ENCODE results near the gene TMEM223.
"Not testable (repeated sequence)": the region's sequence is repeated elsewhere in the genome, so short reads cannot be mapped to it uniquely, and the experiment has no call there.

TMEM223 gene

DNA sequence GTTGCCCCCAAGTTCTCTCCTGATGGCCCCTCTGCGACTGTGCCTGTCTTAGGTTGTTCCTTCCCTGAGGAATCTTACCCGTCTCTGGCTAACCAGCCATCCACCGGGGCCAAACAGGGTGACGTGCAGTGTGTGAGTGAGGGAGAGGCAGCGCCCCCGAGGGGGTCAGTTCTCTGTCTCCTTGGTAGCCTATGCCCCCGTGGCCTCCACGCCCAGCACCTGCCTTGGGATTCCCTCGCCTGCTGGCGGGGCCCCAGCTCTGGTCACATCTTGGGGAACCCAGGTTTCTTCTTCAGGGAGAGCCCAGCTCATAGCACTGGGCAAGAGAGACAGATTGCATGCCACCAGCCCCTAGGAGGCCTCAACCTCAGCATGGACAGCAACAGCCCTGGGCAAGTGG, 7.7 kb upstream of the TMEM223 start:
- no peak for DNase-seq

GRCh38 chr11:62796281-62796680, 4.5 kb upstream of the TMEM223 start:
- no peak for DNase-seq

DNA sequence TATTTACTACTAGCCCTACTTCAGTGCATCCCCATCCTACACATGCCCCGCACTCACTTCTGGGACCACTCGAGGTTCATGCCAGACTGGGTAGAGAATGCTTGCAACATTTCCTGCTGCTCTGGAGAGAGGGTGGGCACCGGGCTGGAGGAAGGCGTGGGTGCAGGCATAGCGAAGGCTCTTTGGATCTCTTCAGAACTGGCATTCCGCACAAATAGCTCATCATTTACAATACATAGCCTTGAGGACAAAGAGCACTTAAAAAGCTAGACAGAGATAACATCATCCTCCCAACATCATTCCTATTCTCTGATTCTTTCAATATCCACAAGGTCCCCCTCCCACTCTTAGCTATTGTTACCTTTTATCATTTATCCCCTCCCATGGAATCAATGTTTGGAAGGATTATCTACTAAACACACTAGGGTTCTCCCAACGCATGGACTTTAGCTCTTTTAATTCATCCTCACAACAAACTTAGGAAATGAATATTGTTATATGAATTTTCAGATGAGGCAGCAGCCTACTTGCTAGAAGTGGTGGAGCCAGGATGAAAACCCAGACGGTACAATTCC, 2.5 kb upstream of the TMEM223 start:
- no peak for DNase-seq

DNA sequence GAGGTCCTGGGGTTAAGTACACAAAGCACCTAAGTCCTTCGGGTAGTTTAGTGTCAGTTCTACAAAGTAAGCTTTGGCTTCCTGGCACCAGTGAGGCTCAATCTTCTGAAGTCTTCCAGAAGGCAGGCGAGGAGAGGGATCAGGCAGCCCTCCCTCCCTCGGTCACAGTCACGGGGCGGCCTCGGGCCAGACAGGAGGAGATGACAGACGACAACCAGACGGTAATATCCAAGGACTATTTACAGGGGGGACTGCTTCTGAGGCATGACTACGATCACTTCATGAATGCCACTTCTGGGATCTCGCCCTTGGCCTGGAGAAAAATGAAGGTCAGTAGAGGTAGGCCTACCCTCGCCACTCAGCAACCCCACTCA, 383 bp upstream of the TMEM223 start:
- no peak for DNase-seq

- no peak for DNase-seq
Observed at GRCh38 chr11:62789576-62789975, 2.2 kb downstream of the TMEM223 start.

GRCh38 chr11:62788991-62789390, 2.8 kb downstream of the TMEM223 start:
- no peak for DNase-seq

GRCh38 chr11:62787005-62787759, 4.6 kb downstream of the TMEM223 start, which contains the start of gene TMEM179B:
Gene TMEM179B (plus strand): TSS chr11:62787402. CDS start chr11:62787432, 30 bp downstream.
- DNase-seq: peak; percentile 86 to 97

DNA sequence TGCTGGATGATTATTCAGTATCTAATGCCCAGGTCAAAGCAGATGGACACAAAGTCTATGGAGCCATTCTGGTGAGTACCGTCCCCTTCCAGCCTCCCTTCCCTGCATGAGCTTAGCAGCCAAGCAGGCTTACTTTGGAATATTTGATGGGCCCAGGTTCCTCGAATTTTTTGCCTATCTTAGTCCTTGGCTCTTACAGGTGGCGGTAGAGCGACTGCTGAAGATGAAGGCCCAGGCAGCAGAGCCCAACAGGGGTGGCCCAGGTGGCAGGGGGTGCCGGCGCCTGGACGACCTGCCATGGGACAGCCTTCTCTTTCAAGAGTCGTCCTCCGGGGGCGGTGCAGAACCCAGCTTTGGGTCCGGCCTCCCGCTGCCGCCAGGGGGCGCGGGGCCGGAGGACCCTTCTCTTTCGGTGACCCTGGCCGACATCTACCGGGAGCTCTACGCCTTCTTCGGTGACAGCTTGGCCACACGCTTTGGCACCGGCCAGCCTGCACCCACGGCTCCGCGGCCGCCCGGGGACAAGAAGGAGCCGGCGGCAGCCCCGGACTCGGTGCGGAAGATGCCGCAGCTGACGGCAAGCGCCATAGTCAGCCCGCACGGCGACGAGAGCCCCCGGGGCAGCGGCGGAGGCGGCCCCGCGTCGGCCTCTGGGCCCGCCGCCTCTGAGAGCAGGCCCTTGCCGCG, 5.3 kb downstream of the TMEM223 start:
- DNase-seq: peak; percentile 64 to 73

- DNase-seq: no peak
Observed at GRCh38 chr11:62782753-62783152, 9.1 kb downstream of the TMEM223 start.

DNA sequence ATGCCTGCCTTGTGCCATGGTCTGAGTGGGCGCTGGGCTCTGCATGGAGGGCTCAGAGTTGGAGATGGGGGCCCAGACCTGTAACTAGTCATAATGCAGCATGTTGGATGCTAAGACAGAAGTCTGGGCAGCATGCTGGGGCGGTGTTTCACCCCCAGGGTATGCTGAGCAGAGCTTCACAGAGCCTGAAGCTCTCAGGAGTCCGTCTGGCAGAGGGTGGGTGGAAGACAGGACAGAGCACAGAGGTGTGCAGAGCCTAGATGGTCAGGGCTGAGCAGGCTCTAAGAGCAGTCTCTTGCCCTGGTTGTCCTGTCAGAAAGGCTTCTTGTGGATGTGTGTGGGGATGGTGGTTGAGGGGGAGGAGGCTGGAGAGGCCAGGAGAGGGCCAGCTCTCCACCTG, 13.4 kb downstream of the TMEM223 start:
- no peak for DNase-seq

GRCh38 chr11:62777389-62777788, 14.4 kb downstream of the TMEM223 start:
- DNase-seq: no peak

DNA sequence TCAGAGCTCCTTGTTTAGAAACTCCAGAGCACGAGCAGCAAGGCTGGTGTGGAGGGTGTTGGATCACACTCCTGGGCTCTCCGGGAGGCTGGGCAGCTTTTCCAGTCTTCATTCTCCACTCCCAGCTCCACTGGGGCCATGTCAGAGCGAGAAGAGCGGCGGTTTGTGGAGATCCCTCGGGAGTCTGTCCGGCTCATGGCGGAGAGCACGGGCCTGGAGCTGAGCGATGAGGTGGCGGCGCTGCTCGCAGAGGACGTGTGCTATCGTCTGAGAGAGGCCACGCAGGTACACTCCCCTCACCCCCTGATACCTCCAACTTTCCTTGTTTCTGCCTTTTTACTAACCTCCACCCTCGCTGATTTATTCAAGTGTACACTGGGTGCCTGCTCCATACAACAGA, 16.2 kb downstream of the TMEM223 start:
- no peak for DNase-seq

GRCh38 chr11:62774407-62774806, 17.4 kb downstream of the TMEM223 start:
- DNase-seq: no peak

DNA sequence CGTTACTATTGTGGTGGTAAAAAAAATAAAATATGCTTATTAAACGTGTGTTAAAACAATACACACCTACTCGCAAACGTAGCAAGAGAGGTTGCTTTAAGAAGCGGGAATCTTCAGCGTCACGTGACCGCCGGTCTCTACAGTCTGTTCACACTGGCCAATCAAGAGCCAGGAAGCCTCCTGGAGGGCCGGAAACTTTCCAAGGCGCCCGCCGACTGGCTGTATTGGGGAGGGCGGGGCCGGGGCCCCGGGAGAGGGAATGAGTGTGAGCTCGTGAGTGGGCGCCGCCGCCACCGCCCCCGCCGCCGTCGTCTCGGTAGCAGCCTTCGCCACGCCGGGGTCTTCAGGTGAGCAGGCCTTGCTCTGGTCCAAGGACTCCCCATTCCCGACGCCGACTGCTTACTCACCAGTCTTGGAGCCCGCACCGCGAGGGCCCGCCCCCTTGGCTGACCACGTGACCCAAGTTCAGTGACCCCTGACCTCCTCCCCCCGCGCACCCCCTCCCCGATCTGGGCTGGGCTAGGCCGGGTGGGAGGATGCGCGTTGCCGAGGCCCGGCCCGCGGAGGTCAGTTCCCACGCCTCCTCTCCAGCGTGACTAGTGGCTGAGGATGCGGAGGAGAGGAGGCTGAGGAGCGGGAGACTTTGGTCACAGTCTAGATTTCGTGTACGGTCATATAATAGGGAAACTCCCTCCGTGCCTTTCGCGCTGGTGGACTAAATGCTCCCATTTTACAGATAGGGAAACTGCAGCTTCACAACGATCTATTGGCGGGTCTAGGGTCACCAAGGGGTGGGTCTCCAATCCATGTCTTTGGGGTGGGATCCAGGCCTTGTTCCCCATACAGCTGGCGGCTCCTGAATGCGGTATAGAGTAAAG, 20.4 kb downstream of the TMEM223 start, which contains the start of gene TAF6L:
TSS of gene TAF6L (plus strand) at position 253 of the 878 bp plus-strand sequence. CDS start 4,388 bp downstream, outside the sequence.
- peak; percentile 84 to 94 for DNase-seq

DNA sequence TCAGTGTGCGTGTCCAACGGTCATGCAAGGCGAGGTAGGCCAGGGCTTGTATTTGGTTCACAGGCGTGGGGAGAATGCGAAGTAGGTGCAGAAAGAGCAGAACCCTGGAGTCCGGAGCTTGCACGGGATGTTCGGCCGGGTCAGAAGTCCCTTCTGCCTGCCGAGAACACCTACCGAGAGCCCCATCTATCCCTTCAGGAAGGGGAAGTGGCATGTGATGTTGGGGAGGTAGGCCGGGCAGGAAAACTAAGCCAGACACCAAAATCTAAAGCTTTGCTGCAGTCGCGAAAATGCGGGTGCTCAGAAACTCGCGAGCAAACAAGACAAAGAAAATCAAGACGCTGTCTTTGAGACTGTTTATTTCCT, 21.0 kb downstream of the TMEM223 start:
- DNase-seq: peak in 1 of 2 donors; percentile 20

GRCh38 chr11:62760867-62761227, 31.0 kb downstream of the TMEM223 start:
- not testable (repeated sequence) for DNase-seq

DNA sequence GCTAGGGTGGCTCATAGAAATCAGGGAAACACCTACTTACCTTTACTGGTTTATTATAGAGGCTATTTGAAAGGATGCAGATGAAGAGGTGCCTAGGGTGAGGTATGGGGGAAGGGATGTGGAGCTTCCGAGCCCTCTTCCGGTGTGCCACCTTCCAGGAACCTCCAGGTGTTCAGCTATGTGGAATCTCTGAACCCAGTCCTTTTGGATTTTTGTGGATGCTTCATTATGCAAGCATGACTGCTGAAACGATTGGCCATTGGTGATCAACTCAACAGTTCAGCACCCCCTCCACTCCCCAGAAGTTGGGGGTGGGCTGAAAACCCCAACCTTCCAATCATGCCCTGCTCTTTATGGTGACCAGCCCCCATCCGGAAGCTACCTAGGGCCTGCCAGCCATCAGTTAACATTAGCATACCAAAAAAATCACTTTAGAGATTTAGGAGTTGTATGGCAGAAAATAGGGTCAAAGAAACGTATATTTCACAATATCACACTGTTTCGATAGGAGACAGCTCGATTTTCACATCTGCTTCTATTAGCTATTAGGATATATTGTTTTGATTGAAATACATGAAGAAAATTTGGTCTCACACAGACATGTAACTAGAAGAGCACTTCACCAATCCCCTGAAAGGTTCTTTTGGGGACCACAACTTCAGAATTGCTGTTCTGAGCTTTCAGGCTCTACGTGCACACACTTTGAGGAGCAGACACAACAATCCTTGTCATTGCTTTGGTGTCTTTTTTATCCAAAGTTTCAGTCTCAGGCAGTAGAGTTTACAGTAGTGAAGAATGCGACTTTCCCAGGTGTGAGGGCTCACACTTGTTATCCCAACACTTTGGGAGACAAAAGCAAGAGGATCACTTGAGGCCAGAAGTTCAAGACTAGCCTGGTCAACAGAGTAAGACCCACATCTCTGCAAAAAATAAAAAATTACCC, 33.7 kb downstream of the TMEM223 start:
- DNase-seq: no peak

DNA sequence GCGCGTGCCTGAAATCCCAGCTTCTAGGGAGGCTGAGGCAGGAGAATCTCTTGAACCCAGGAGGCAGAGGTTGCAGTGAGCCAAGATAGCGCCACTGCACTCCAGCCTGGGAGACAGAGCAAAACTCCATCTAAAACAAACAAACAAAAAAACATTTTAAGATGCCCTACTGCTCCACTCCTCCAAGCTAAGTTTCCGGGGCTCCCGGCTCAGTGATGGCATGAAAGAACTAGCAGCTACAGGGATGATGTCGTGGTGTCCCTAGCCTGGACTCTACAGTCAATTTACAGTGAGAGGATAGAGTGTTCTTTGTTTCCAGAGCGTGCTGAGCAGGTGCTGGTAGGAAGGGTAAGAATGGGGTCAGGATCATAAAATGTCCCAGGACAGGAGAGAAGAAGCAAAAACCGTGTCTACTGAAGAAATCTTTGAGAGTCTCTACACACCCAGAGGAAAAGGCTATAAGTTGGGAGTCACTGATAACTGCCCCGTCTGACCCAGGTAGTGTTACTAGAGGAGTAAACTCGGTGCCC, 36.7 kb downstream of the TMEM223 start:
- DNase-seq: no peak

DNA sequence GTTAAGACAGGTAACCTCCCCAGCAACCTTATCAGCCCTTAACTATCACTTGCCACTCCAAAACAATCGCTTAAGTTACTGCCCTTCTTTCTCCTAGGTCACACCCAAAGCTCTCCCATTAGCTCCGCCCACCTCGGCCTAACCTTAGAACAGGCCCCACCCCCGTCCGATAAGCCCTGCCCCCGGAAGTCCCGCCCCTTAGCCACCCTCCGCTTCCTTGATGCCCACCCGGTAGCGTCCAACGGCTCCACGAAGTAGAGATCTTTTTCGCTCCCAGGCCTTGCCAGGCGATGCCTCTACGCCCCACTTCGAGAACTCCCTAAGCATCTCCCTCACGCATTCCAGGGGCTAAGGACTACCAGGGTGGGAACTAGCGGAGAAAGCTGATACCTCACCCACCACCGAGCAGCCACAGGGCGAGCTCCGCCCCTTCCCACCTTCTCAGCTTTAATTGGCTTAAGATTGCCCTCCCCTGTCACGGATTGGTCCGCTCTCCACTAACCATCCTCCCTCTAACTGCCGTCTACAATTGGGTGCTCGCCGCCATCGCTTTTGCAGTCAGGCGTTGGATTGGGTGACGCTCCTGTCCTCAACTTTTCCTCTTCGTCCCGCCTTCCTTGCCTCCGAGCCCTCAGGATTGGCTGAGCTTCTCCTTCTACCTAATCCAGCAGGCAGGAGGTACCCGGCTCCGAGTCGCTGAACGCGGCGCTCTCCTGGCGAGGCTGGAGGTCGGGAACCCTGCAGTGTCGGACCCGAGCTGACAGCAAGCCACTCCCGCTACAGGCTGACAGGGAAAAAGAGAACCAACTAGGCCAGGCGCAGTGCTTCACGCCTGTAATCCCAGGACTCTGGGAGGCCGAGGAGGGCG, 37.8 kb downstream of the TMEM223 start, which contains the start of gene ZBTB3:
TSS of gene ZBTB3 (minus strand) at position 425 of the 868 bp plus-strand sequence. CDS start 496 bp downstream, outside the sequence.
- DNase-seq: peak; percentile 97 to 100

DNA sequence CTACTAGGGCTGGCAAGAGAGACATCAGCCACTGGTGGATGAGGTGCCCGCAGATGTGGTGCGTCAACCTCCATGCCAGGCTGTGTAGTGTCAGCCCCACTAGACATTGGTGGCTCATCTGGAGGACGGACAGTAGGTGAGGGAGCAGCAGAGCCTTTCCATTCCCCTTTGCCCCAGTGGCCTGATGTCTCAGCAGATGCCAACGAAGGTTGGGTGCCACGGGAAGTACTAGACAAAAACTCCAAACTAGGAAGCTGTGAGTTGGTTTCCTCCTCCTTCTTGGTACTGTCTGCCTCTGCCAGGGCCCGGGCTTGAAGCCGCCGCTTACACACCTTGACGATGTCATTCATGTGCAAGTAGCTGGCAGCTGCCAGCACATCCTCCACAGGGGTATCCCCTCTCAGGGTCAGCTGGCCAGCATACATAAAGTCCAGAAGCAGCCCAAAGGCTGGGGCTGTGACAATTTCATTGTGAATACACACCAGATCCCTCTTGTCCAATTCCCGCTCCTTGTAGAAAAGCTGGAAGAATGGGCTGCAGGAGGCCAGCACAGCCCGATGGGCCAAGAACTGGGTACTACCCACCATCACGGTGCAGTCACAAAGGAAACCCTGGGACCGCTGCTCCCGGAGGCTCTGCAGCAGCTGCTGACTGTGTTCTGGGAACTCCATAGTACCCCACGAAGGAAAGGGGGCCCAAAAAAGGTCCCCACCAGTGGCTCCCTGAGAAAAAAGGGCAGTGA, 38.6 kb downstream of the TMEM223 start:
- no peak for DNase-seq
